H1 (cell line): ENCODE results near the gene ZSWIM7. TPM values are rescaled to one million over a fixed set of nuclear protein-coding genes. Genes with fewer than 3 reads are reported as not detected.
A peak's percentile ranks its signal among the peaks of the same experiment; 100 is the strongest.

ENCODE experiments used
- CTCF ChIA-PET: fragments of 300-600 bp; sonication (Branson Sonifier 250); formaldehyde crosslinking; loops from one replicate; lab custom pipeline; 2021; ENCODE audit not compliant: partially characterized antibody; lab: Charles Lee
- POLR2A ChIA-PET: fragments of 300-600 bp; sonication (Branson Sonifier 250); formaldehyde crosslinking; loops from one replicate; lab custom pipeline; 2021; ENCODE audit warnings: inconsistent platforms; ENCODE audit not compliant: partially characterized antibody; lab: Charles Lee
- DNase-seq, 2 experiments: peaks; one replicate each; pipeline versions ENCODE4 v3.0.0 to v3.0.0-alpha.2; 2010 to 2022; ENCODE audit warnings: low spot score in 2 of 2, low read depth in 1 of 2, mixed read lengths in 1 of 2
- FAIRE-seq: peaks from 2 replicates; lab custom pipeline; 2011; peaks lifted over from hg19 to GRCh38; lab: Jason Lieb, UNC
- H2AFZ ChIP-seq: 2 replicates; pipeline ENCODE4 v1.8.1; 2012; ENCODE audit warnings: low read length, inconsistent platforms
- H2AK5ac ChIP-seq: 2 replicates; pipeline ENCODE4 v1.6.1; 2013; ENCODE audit warnings: low read depth, low read length
- H2BK120ac ChIP-seq: replicated peaks from 2 replicates; pipeline ENCODE3; 2013; ENCODE audit warnings: low read depth, low read length, inconsistent platforms
- H2BK12ac ChIP-seq: 2 replicates; pipeline ENCODE4 v1.6.1; 2013; ENCODE audit warnings: low read depth, low read length
- H2BK15ac ChIP-seq: 2 replicates; pipeline ENCODE4 v1.6.1; 2013; ENCODE audit warnings: low read length
- H2BK20ac ChIP-seq: 2 replicates; pipeline ENCODE4 v1.6.1; 2013; ENCODE audit warnings: low read length
- H2BK5ac ChIP-seq: 2 replicates; pipeline ENCODE4 v1.6.1; 2013; ENCODE audit warnings: low read depth, low read length
- H3K14ac ChIP-seq: 2 replicates; pipeline ENCODE4 v1.6.1; 2013; ENCODE audit warnings: inconsistent platforms; ENCODE audit not compliant: insufficient read length
- H3K18ac ChIP-seq: 2 replicates; pipeline ENCODE4 v1.6.1; 2013; ENCODE audit warnings: low read length; ENCODE audit errors: extremely low read depth
- H3K23ac ChIP-seq: 2 replicates; pipeline ENCODE4 v1.6.1; 2013; ENCODE audit warnings: inconsistent platforms; ENCODE audit not compliant: insufficient read length
- H3K23me2 ChIP-seq: 2 replicates; pipeline ENCODE4 v1.6.1; 2013; ENCODE audit warnings: low read depth, low read length
- H3K27ac ChIP-seq: 2 replicates; pipeline ENCODE4 v1.6.1; 2011; ENCODE audit warnings: low read depth, low read length, inconsistent platforms
- H3K27me3 ChIP-seq, 4 experiments: replicated peaks in 1 of 4; 1 replicate in 1 of 4; 2 replicates in 3 of 4; pipeline versions ENCODE4 v1.6.1 to v1.8.1; 2011 to 2013; ENCODE audit warnings: low read length in 3 of 4, mild to moderate bottlenecking in 3 of 4, inconsistent platforms in 2 of 4, mixed read lengths in 2 of 4, moderate library complexity in 1 of 4; ENCODE audit not compliant: control insufficient read depth in 3 of 4, insufficient read depth in 3 of 4; ENCODE audit errors: extremely low read depth in 1 of 4
- H3K36me3 ChIP-seq, 4 experiments: 2 replicates each; pipeline versions ENCODE4 v1.6.1 to v1.8.1; 2011 to 2013; ENCODE audit warnings: mild to moderate bottlenecking in 4 of 4, low read length in 3 of 4, moderate library complexity in 2 of 4, control low read depth in 1 of 4, inconsistent platforms in 1 of 4; ENCODE audit not compliant: insufficient read depth in 4 of 4, control insufficient read depth in 2 of 4
- H3K4ac ChIP-seq: replicated peaks from 2 replicates; pipeline ENCODE3; 2013; ENCODE audit warnings: low read length, low read depth, mixed read lengths, inconsistent platforms; ENCODE audit not compliant: insufficient read length
- H3K4me1 ChIP-seq, 4 experiments: replicated peaks in 1 of 4; 1 replicate in 1 of 4; 2 replicates in 3 of 4; pipeline versions ENCODE4 v1.6.1 to v1.8.1; 2011 to 2013; ENCODE audit warnings: low read length in 3 of 4, inconsistent platforms in 2 of 4, mixed read lengths in 1 of 4; ENCODE audit not compliant: insufficient read depth in 4 of 4, control insufficient read depth in 3 of 4
- H3K4me2 ChIP-seq, 2 experiments: 2 replicates each; pipeline versions ENCODE4 v1.6.1 to v1.8.1; 2011 to 2013; ENCODE audit warnings: low read depth in 2 of 2, low read length in 2 of 2, control low read depth in 1 of 2, inconsistent platforms in 1 of 2, mild to moderate bottlenecking in 1 of 2; ENCODE audit not compliant: insufficient read depth in 1 of 2
- H3K4me3 ChIP-seq, 4 experiments: fragments of 200-600, 300-600 bp in 1 of 4; sonication (generic), shearing (Covaris generic), sonication (Bioruptor Twin) in 1 of 4; 2 replicates each; pipeline versions ENCODE4 v1.5.1 to v1.8.1; 2011 to 2016; ENCODE audit warnings: low read length in 4 of 4, low read depth in 3 of 4, control low read depth in 2 of 4, inconsistent platforms in 2 of 4, mild to moderate bottlenecking in 2 of 4, mixed read lengths in 1 of 4, moderate library complexity in 1 of 4; ENCODE audit not compliant: insufficient read depth in 2 of 4; ENCODE audit errors: extremely low read depth in 1 of 4
- H3K56ac ChIP-seq: replicated peaks from 2 replicates; pipeline ENCODE3; 2013; ENCODE audit warnings: low read depth, mild to moderate bottlenecking, mixed read lengths, low read length, inconsistent platforms; ENCODE audit not compliant: insufficient read length
- H3K79me1 ChIP-seq: 2 replicates; pipeline ENCODE4 v1.6.1; 2013; ENCODE audit warnings: low read depth, low read length, control low read depth
- H3K79me2 ChIP-seq, 2 experiments: 2 replicates each; pipeline versions ENCODE4 v1.6.1 to v1.8.1; 2012 to 2013; ENCODE audit warnings: low read length in 2 of 2, mild to moderate bottlenecking in 2 of 2, inconsistent platforms in 1 of 2; ENCODE audit not compliant: insufficient read depth in 2 of 2, control insufficient read depth in 1 of 2
- H3K9ac ChIP-seq, 4 experiments: replicated peaks in 1 of 4; 1 replicate in 1 of 4; 2 replicates in 3 of 4; pipeline versions ENCODE4 v1.6.1 to v1.8.1; 2011 to 2013; ENCODE audit warnings: low read depth in 3 of 4, low read length in 3 of 4, control low read depth in 2 of 4, mild to moderate bottlenecking in 2 of 4, moderate library complexity in 2 of 4, inconsistent platforms in 1 of 4; ENCODE audit errors: extremely low read depth in 1 of 4
- H3K9me3 ChIP-seq, 2 experiments: 2 replicates each; pipeline versions ENCODE4 v1.6.1 to v1.8.1; 2012 to 2013; ENCODE audit warnings: mild to moderate bottlenecking in 2 of 2, moderate library complexity in 2 of 2, control low read depth in 1 of 2, inconsistent platforms in 1 of 2, low read depth in 1 of 2, low read length in 1 of 2, mixed read lengths in 1 of 2; ENCODE audit not compliant: insufficient read depth in 2 of 2
- H4K20me1 ChIP-seq, 2 experiments: replicated peaks in 1 of 2; 2 replicates each; pipeline versions ENCODE3 to v1.8.1; 2011 to 2013; ENCODE audit warnings: inconsistent platforms in 2 of 2, low read length in 2 of 2, mild to moderate bottlenecking in 1 of 2; ENCODE audit not compliant: insufficient read depth in 2 of 2, control insufficient read depth in 1 of 2
- H4K5ac ChIP-seq: 2 replicates; pipeline ENCODE4 v1.6.1; 2013; ENCODE audit warnings: low read length, low read depth, mixed read lengths, inconsistent platforms; ENCODE audit not compliant: insufficient read length
- H4K8ac ChIP-seq: 2 replicates; pipeline ENCODE4 v1.8.0; 2013; ENCODE audit warnings: mild to moderate bottlenecking, moderate library complexity, low read length, inconsistent platforms; ENCODE audit not compliant: insufficient read depth; ENCODE audit errors: extremely low read depth
- H4K91ac ChIP-seq: replicated peaks from 2 replicates; pipeline ENCODE3; 2013; ENCODE audit warnings: low read length, mixed read lengths, inconsistent platforms; ENCODE audit not compliant: insufficient read length
- BACH1 ChIP-seq: IDR thresholded peaks from 2 replicates; pipeline ENCODE4 v1.6.1; 2012; ENCODE audit warnings: low read length, improper control_type of control experiment
- EZH2 ChIP-seq: fragments of 200-600 bp; sonication (generic); IDR thresholded peaks from 2 replicates; pipeline ENCODE4 v1.7.1; 2012; ENCODE audit warnings: low read depth, mild to moderate bottlenecking, moderate library complexity, low read length, inconsistent platforms; ENCODE audit not compliant: severe bottlenecking
- KDM1A ChIP-seq: fragments of 200-600, 300-600 bp; sonication (generic); IDR thresholded peaks from 2 replicates; pipeline ENCODE4 v1.7.1; 2016; ENCODE audit warnings: mild to moderate bottlenecking, low read length, borderline replicate concordance
- MAFK ChIP-seq: IDR thresholded peaks from 2 replicates; pipeline ENCODE4 v1.6.1; 2012; ENCODE audit warnings: low read depth, mild to moderate bottlenecking, improper control_type of control experiment, low read length
- POLR2AphosphoS5 ChIP-seq: IDR thresholded peaks from 2 replicates; pipeline ENCODE4 v1.6.1; 2011; ENCODE audit warnings: low read depth, low read length
- WGBS, 2 experiments: shearing (Covaris generic) in 1 of 2; methylation state at CpG; one replicate each; pipeline versions ENCODE4 v1.1.6 to v1.1.7; 2013 to 2015; ENCODE audit warnings: low lambda C conversion rate in 2 of 2, mixed read lengths in 2 of 2, inconsistent platforms in 1 of 2, low coverage in 1 of 2, missing lambda C conversion rate in 1 of 2; ENCODE audit not compliant: insufficient replicate concordance in 2 of 2, insufficient coverage in 1 of 2, insufficient read length in 1 of 2; ENCODE audit errors: extremely low coverage in 1 of 2, missing lambda C conversion rate in 1 of 2; 5-methylcytosine and 5-hydroxymethylcytosine counted together
- polyA plus RNA-seq, 7 experiments: library from polyadenylated mRNA; depleted of rRNA in 3 of 7; stranded (reverse) in 5 of 7; unstranded in 2 of 7; fragments of >200 nt in 5 of 7; fragments of 200-250 nt in 2 of 7; gene quantifications; 1 replicate in 5 of 7; 2 replicates in 1 of 7; 4 replicates in 1 of 7; pipeline versions ENCODE4 v1.2.1 to v1.2.3, GENCODE V29; 2011 to 2013; ENCODE audit warnings: missing spikeins in 2 of 7, mixed read lengths in 2 of 7
- total RNA-seq: library from RNA; stranded (reverse); fragmentation: NEBNext Ultra II Directional; extraction: Animal tissue kit (Norgen Biotek cat#: 25700); gene quantifications from 2 replicates; pipeline ENCODE4 v1.2.1, GENCODE V29; 2021

ZSWIM7 gene
- total and polyA plus RNA-seq, 2 of the 8 experiments (the other 6 are each of a cell fraction or from before 2014, with no cell fraction given): 39.3 to 57.7 TPM

- Histone ChIP-seq H3K79me2 (no peaks in the 10 kb centered on the region), H3K18ac (peak overlapping the region; percentile 83), H2BK120ac (peak overlapping the region; percentile 57), H2BK20ac (no peak overlapping the region), H2BK5ac (peak overlapping the region; percentile 94), H3K36me3 (peaks cover 2 to 56% (median 29%) of the 10 kb centered on the region in 4 experiments; a peak in 6 of 8 replicates), H4K91ac (peak overlapping the region; percentile 4), H4K20me1 (peaks cover 0 to 3% of the 10 kb centered on the region in 2 experiments), H3K23me2 (no peaks in the 10 kb centered on the region), H3K23ac (no peak overlapping the region), H2BK15ac (no peak overlapping the region), H3K27me3 (no peaks in the 10 kb centered on the region), H4K5ac (peak overlapping the region; percentile 71), H3K4ac (no peak overlapping the region), H2AFZ (no peak overlapping the region), H3K27ac (no peak overlapping the region; the same call in 1 of the 2 replicates), H3K4me2 (peak overlapping the region in 1 of 2 experiments; percentile 32; a peak in 2 of 4 replicates), H3K4me3 (no peak overlapping the region), H4K8ac (no peak overlapping the region), H3K9me3 (peaks cover 4 to 9% of the 10 kb centered on the region in 2 experiments; a peak in 2 of 4 replicates), H3K9ac (no peak overlapping the region), H3K79me1 (no peaks in the 10 kb centered on the region), H3K14ac (no peak overlapping the region), H3K56ac (no peak overlapping the region), H2AK5ac (no peak overlapping the region), H2BK12ac (peak overlapping the region; percentile 94), H3K4me1 (no peaks in the 10 kb centered on the region)
- FAIRE-seq: no peak
- POLR2A ChIA-PET: interaction anchor here (0.7 to 1.4 kb wide), 3 partner anchors 12 to 37 kb away, joined by 5 to 7 read pairs (median 5); partner anchors contain the start of gene ADORA2B
- 89% methylated on average over 5 of the region's 5 CpGs; no CpG with 5 or more reads in 1 of the 2 experiments for WGBS, 2 experiments
- CTCF ChIA-PET: interaction anchor here (0.7 to 1.8 kb wide), 2 partner anchors 16 to 37 kb away, joined by 3 to 8 read pairs; partner anchors contain the start of gene ADORA2B
- TF ChIP-seq POLR2AphosphoS5: no peak
- TF ChIP-seq MAFK: peak; percentile 60
- TF ChIP-seq KDM1A: no peak
- TF ChIP-seq EZH2: no peak
- peak; percentile 88 for TF ChIP-seq BACH1
- no peak for DNase-seq
Measured at GRCh38 chr17:15981646-15982580, 17.6 kb downstream of the ZSWIM7 start.
